Measurements from ENCODE around the gene PI4KB. TPM values are rescaled to one million over a fixed set of nuclear protein-coding genes. Genes with fewer than 3 reads are reported as not detected.

The PI4KB gene
- total and polyA plus RNA-seq, 2 of the 13 experiments (the other 11 are each of a cell fraction or from before 2014, with no cell fraction given), result 19.5 to 29.3 TPM

DNA sequence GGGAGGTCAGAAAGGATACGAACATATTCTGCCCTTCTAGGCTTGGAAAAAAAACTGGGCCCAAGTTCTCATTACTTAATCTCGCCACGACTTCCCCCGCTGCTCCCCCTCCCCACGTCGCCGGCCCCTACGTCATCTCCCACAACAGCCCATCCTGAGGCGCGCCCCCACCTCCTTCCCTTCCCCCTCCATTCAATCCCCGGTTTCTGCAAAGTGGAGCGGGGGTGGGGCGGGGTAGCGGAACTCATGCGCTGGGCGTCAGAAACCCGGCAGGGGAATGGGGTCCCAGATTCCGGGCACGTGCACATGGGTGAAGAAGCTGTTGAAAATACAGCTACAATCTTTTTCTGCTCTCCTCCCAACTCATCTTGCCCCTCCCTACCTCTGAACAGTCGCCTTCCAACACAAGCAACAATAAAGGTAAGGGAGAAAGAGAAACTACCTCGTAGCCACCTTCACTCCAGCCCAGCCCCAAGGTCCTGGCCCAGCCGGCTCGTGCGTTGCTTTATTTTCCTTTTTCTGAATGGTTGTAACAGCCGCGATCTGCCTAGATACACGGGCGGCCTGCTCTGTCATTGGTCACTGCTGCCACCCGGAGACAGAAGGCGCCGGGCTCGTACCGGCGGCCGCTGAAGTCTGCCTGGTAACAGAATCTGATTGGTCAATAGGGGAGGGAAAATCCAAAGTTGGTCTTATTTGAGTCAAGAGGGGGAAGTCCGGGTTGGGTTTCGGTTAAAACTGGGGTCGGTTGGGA is 19.7 kb upstream of the PI4KB start, which contains the start of gene RFX5 (continued):
- TF ChIP-seq ZNF891 (CRISPR knock-in tag; IDR thresholded peaks at IDR 0.05) (no peak), MYC (CRISPR knock-in tag; IDR thresholded peaks at IDR 0.05; ENCODE audit: borderline replicate concordance) (peak; percentile 61; the same call in 1 of the 2 replicates), POLR2A (IDR thresholded peaks at IDR 0.05; ENCODE audit: insufficient read depth in 1 of 2, low read depth in 2 of 2, low read length in 2 of 2) (peak; percentile 48 to 76; a peak in 3 of 4 replicates)
- TF ChIP-seq, protein P1, sequence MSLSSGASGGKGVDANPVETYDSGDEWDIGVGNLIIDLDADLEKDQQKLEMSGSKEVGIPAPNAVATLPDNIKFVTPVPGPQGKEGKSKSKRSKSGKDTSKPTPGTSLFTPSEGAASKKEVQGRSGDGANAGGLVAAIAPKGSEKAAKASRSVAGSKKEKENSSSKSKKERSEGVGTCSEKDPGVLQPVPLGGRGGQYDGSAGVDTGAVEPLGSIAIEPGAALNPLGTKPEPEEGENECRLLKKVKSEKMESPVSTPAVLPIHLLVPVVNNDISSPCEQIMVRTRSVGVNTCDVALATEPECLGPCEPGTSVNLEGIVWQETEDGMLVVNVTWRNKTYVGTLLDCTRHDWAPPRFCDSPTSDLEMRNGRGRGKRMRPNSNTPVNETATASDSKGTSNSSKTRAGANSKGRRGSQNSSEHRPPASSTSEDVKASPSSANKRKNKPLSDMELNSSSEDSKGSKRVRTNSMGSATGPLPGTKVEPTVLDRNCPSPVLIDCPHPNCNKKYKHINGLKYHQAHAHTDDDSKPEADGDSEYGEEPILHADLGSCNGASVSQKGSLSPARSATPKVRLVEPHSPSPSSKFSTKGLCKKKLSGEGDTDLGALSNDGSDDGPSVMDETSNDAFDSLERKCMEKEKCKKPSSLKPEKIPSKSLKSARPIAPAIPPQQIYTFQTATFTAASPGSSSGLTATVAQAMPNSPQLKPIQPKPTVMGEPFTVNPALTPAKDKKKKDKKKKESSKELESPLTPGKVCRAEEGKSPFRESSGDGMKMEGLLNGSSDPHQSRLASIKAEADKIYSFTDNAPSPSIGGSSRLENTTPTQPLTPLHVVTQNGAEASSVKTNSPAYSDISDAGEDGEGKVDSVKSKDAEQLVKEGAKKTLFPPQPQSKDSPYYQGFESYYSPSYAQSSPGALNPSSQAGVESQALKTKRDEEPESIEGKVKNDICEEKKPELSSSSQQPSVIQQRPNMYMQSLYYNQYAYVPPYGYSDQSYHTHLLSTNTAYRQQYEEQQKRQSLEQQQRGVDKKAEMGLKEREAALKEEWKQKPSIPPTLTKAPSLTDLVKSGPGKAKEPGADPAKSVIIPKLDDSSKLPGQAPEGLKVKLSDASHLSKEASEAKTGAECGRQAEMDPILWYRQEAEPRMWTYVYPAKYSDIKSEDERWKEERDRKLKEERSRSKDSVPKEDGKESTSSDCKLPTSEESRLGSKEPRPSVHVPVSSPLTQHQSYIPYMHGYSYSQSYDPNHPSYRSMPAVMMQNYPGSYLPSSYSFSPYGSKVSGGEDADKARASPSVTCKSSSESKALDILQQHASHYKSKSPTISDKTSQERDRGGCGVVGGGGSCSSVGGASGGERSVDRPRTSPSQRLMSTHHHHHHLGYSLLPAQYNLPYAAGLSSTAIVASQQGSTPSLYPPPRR (CRISPR knock-in tag; IDR thresholded peaks at IDR 0.05; ENCODE audit: borderline replicate concordance), result no peak

DNA sequence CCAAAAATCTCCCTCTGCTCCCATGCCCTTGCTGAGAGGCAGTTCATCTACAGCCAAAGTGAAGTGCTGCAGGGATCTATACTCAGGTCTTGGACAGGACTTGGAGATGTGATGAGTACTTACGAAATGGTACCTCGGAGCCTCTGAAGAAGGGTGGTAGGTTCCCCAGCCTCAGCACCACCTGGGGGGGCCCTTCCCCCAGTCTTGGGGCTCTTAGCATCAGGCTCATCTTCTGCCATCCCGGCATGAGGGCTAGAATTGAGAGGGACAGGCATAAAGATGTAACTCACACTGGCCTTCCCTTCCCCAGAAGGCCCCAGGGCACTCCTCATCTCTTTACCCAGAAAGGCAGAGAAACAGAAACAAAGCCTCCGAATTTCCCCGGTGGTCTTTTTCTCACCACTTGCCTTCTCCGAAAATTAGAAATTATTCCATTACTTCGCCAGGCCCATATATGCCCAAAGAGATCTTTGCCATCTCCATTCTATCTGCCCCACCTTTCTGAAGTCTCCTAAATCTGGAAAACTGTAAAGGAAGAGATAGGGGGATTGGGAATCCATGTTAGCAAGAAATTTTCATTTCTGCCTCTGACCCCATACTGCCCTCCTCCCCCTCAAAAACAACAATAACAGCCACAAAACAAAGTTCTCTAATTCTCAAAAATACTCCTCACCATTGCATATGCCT is 19.0 kb upstream of the PI4KB start:
- Histone ChIP-seq H3K4me3 (replicated peaks in 1 of 3; ENCODE audit: insufficient read depth in 1 of 3, low read depth in 2 of 3, low read length in 3 of 3) (peak overlapping the region; percentile 62 to 73 (median 72)), H3K4me1 (ENCODE audit: insufficient read depth, low read length) (peaks cover 19% of the 10 kb centered on the region), H3K79me2 (ENCODE audit: insufficient read depth, low read length) (no peaks in the 10 kb centered on the region), H3K27me3 (ENCODE audit: control insufficient read depth in 1 of 2, insufficient read depth in 2 of 2, low read length in 2 of 2) (no peaks in the 10 kb centered on the region), H4K20me1 (ENCODE audit: insufficient read depth, low read length) (no peaks in the 10 kb centered on the region), H3K9ac (ENCODE audit: insufficient read depth, low read depth, low read length) (peak overlapping the region; percentile 77), H3K27ac (ENCODE audit: extremely low read length, insufficient read depth, low read length) (peak overlapping the region; percentile 87), H3K4me2 (ENCODE audit: low read depth, low read length) (peak overlapping the region; percentile 73), H3K9me3 (ENCODE audit: low read length) (no peaks in the 10 kb centered on the region; the same call in 1 of the 2 replicates), H3K36me3 (replicated peaks in 1 of 2; ENCODE audit: control insufficient read depth in 1 of 2, insufficient read depth in 2 of 2, low read length in 2 of 2) (peaks cover 7 to 24% of the 10 kb centered on the region in 2 experiments; a peak in 3 of 5 replicates), H2AFZ (ENCODE audit: low read length) (no peak overlapping the region)
- in situ Hi-C loops (cut with HindIII; ENCODE audit: extremely low pct_ligation_motif_present, low pct_unique_long_range_greater_than_20kb) (no loop called here), intact Hi-C loops (cut with micrococcal nuclease; ENCODE audit: unreplicated experiment) (loop anchor here (2.0 to 5.0 kb wide), 2 partner anchors 27 to 149 kb away; partner anchors contain the start of genes PIP5K1A and SELENBP1)
- TSS peak; percentile 78 for BruUV-seq (replicated peaks)
- CTCF ChIA-PET (ENCODE audit: low intra/inter-chr PET ratio, low total read pairs), result no interaction called here
- WGBS (ENCODE audit: low lambda C conversion rate), result 90% methylated on average over 7 of the region's 7 CpGs
- POLR2A ChIA-PET, result interaction anchor here (1.5 kb wide), 1 partner anchor 53 kb away, joined by 6 read pairs; the partner anchor contains the start of gene PSMB4
- no peak for ATAC-seq
- no peak for FAIRE-seq
- DNase-seq (ENCODE audit: low spot score), result no peak
- TF ChIP-seq NFIB (CRISPR knock-in tag; IDR thresholded peaks at IDR 0.05; ENCODE audit: borderline replicate concordance) (no peak), ZNF263 (CRISPR knock-in tag; IDR thresholded peaks at IDR 0.05) (no peak), TBX3 (IDR thresholded peaks at IDR 0.05; ENCODE audit: borderline replicate concordance) (no peak), NR2F2 (IDR thresholded peaks at IDR 0.05; ENCODE audit: borderline replicate concordance, low read depth) (no peak), SALL2 (CRISPR knock-in tag; IDR thresholded peaks at IDR 0.05) (no peak)
- TF ChIP-seq, protein P2, sequence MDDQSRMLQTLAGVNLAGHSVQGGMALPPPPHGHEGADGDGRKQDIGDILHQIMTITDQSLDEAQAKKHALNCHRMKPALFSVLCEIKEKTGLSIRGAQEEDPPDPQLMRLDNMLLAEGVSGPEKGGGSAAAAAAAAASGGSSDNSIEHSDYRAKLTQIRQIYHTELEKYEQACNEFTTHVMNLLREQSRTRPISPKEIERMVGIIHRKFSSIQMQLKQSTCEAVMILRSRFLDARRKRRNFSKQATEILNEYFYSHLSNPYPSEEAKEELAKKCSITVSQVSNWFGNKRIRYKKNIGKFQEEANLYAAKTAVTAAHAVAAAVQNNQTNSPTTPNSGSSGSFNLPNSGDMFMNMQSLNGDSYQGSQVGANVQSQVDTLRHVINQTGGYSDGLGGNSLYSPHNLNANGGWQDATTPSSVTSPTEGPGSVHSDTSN (CRISPR knock-in tag; IDR thresholded peaks at IDR 0.05; ENCODE audit: borderline replicate concordance), result no peak
- TF ChIP-seq, protein P3, sequence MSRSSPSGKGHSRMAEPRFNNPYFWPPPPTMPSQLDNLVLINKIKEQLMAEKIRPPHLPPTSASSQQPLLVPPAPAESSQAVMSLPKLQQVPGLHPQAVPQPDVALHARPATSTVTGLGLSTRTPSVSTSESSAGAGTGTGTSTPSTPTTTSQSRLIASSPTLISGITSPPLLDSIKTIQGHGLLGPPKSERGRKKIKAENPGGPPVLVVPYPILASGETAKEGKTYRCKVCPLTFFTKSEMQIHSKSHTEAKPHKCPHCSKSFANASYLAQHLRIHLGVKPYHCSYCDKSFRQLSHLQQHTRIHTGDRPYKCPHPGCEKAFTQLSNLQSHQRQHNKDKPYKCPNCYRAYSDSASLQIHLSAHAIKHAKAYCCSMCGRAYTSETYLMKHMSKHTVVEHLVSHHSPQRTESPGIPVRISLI (CRISPR knock-in tag; IDR thresholded peaks at IDR 0.05; ENCODE audit: borderline replicate concordance), result no peak

Data from HepG2 (cell line).